Neural progenitor cell (in vitro differentiated cells): ENCODE results near the gene R3HDM4. TPM values are rescaled to one million over a fixed set of nuclear protein-coding genes. Genes with fewer than 3 reads are reported as not detected.

Experiments
- DNase-seq: peaks from one replicate; pipeline ENCODE4 v3.0.0-alpha.2; 2016; ENCODE audit warnings: low spot score
- H2AFZ ChIP-seq: fragments of 200-600 bp; sonication (generic); replicated peaks from 2 replicates; pipeline ENCODE4 v1.6.1; 2016; ENCODE audit warnings: antibody characterized with exemption
- H3F3A ChIP-seq: fragments of 200-600 bp; sonication (generic); 2 replicates; pipeline ENCODE4 v1.6.1; 2016; ENCODE audit warnings: antibody characterized with exemption, low read depth
- H3K27ac ChIP-seq: fragments of 200-600 bp; sonication (generic); 2 replicates; pipeline ENCODE4 v1.5.1; 2016; ENCODE audit warnings: mild to moderate bottlenecking
- H3K27me3 ChIP-seq: fragments of 200-600 bp; sonication (generic); 2 replicates; pipeline ENCODE4 v1.6.1; 2016; ENCODE audit warnings: mild to moderate bottlenecking, moderate library complexity
- H3K36me3 ChIP-seq: fragments of 200-600 bp; sonication (generic); 2 replicates; pipeline ENCODE4 v1.5.1; 2016
- H3K4me1 ChIP-seq: fragments of 200-600 bp; sonication (generic); 2 replicates; pipeline ENCODE4 v1.6.1; 2016; ENCODE audit warnings: mixed run types
- H3K4me2 ChIP-seq: fragments of 200-600 bp; sonication (generic); 2 replicates; pipeline ENCODE4 v1.6.1; 2016
- H3K4me3 ChIP-seq: fragments of 200-600 bp; sonication (generic); 2 replicates; pipeline ENCODE4 v1.5.1; 2016
- H3K79me2 ChIP-seq: fragments of 200-600 bp; sonication (generic); 2 replicates; pipeline ENCODE4 v1.6.1; 2016; ENCODE audit warnings: low read depth
- H3K9ac ChIP-seq: fragments of 200-600 bp; sonication (generic); 2 replicates; pipeline ENCODE4 v1.6.1; 2016
- H3K9me3 ChIP-seq: fragments of 200-600 bp; sonication (generic); 2 replicates; pipeline ENCODE4 v1.5.1; 2016; ENCODE audit warnings: low read depth
- H4K20me1 ChIP-seq: fragments of 200-600 bp; sonication (generic); 2 replicates; pipeline ENCODE4 v1.6.1; 2016; ENCODE audit warnings: low read depth
- H3K27ac Mint-ChIP-seq: 3 replicates; pipeline ENCODE4 v1.8.0; 2021; ENCODE audit warnings: mixed read lengths
- H3K27me3 Mint-ChIP-seq: 2 replicates; pipeline ENCODE4 v1.8.0; 2022; ENCODE audit warnings: low read depth, mild to moderate bottlenecking, inconsistent platforms, moderate library complexity, mixed read lengths; ENCODE audit not compliant: insufficient read depth
- H3K36me3 Mint-ChIP-seq: 3 replicates; pipeline ENCODE4 v1.8.0; 2021; ENCODE audit warnings: mixed read lengths
- H3K4me1 Mint-ChIP-seq: 3 replicates; pipeline ENCODE4 v1.8.0; 2021; ENCODE audit warnings: mixed read lengths
- H3K4me3 Mint-ChIP-seq: 3 replicates; pipeline ENCODE4 v1.8.0; 2021; ENCODE audit warnings: mild to moderate bottlenecking, moderate library complexity, mixed read lengths
- H3K9me3 Mint-ChIP-seq: 3 replicates; pipeline ENCODE4 v1.8.0; 2020; ENCODE audit warnings: mixed read lengths
- CTCF ChIP-seq: fragments of 200-600 bp; sonication (generic); IDR thresholded peaks from 2 replicates; pipeline ENCODE4 v1.5.1; 2017; ENCODE audit warnings: antibody characterized with exemption, mild to moderate bottlenecking
- EZH2 ChIP-seq: fragments of 200-600 bp; sonication (generic); IDR thresholded peaks from 2 replicates; pipeline ENCODE4 v1.6.1; 2017; ENCODE audit warnings: antibody characterized with exemption, mild to moderate bottlenecking, moderate library complexity
- EZH2phosphoT487 ChIP-seq: fragments of 200-600 bp; sonication (generic); IDR thresholded peaks from 2 replicates; pipeline ENCODE4 v1.6.1; 2017; ENCODE audit warnings: antibody characterized with exemption
- total RNA-seq: library from RNA; depleted of rRNA; stranded (reverse); fragments of >200 nt; gene quantifications from 2 replicates; pipeline ENCODE4 v1.2.3, GENCODE V29; 2015; ENCODE audit warnings: low replicate concordance

R3HDM4 gene
- total RNA-seq, 1 donor from 2014 or later = 22.7 TPM

GRCh38 chr19:939439-939838, 26.4 kb upstream of the R3HDM4 start:
- Histone ChIP-seq H3K27me3 (no peaks in the 10 kb centered on the region), H2AFZ (no peak overlapping the region), H3K36me3 (no peaks in the 10 kb centered on the region), H3K9me3 (no peaks in the 10 kb centered on the region), H3K4me3 (no peak overlapping the region), H3K27ac (no peak overlapping the region), H3K79me2 (peaks cover 97% of the 10 kb centered on the region), H3F3A (no peaks in the 10 kb centered on the region), H4K20me1 (peaks cover 94% of the 10 kb centered on the region), H3K9ac (no peak overlapping the region), H3K4me1 (no peaks in the 10 kb centered on the region), H3K4me2 (no peak overlapping the region)
- TF ChIP-seq CTCF (no peak), EZH2phosphoT487 (no peak), EZH2 (no peak)
- Mint-ChIP-seq H3K4me3 (no peak overlapping the region), H3K9me3 (no peaks in the 10 kb centered on the region), H3K27me3 (peaks cover 10% of the 10 kb centered on the region), H3K36me3 (peaks cover 28% of the 10 kb centered on the region), H3K27ac (no peak overlapping the region), H3K4me1 (peaks cover 15% of the 10 kb centered on the region)
- DNase-seq = no peak

- H3K4me3 Mint-ChIP-seq = peak overlapping the region; percentile 17
- H3K9me3 ChIP-seq = no peaks in the 10 kb centered on the region
- H3K4me2 ChIP-seq = no peak overlapping the region
- no peak overlapping the region for H3K9ac ChIP-seq
- no peak overlapping the region for H3K27ac Mint-ChIP-seq
- H3K79me2 ChIP-seq = peaks cover 97% of the 10 kb centered on the region
- no peaks in the 10 kb centered on the region for H3K36me3 ChIP-seq
- H4K20me1 ChIP-seq = peaks cover 94% of the 10 kb centered on the region
- H3K36me3 Mint-ChIP-seq = peaks cover 26% of the 10 kb centered on the region
- H3K27me3 ChIP-seq = no peaks in the 10 kb centered on the region
- TF ChIP-seq EZH2 = no peak
- no peak for TF ChIP-seq CTCF
- no peak for TF ChIP-seq EZH2phosphoT487
- peaks cover 1% of the 10 kb centered on the region for H3K4me1 ChIP-seq
- H3K4me1 Mint-ChIP-seq = peaks cover 18% of the 10 kb centered on the region
- H3K9me3 Mint-ChIP-seq = no peaks in the 10 kb centered on the region
- H3K4me3 ChIP-seq = no peak overlapping the region
- DNase-seq = no peak
- no peak overlapping the region for H2AFZ ChIP-seq
- H3K27me3 Mint-ChIP-seq = peaks cover 10% of the 10 kb centered on the region
- H3F3A ChIP-seq = no peaks in the 10 kb centered on the region
- no peak overlapping the region for H3K27ac ChIP-seq
Observed at GRCh38 chr19:938233-938923, 25.4 kb upstream of the R3HDM4 start.

- Histone ChIP-seq H4K20me1 (peaks cover 94% of the 10 kb centered on the region), H3K4me1 (peaks cover 10% of the 10 kb centered on the region), H3K79me2 (peaks cover 97% of the 10 kb centered on the region), H3K36me3 (no peaks in the 10 kb centered on the region), H3K4me3 (no peak overlapping the region), H3K4me2 (no peak overlapping the region), H3K27ac (no peak overlapping the region), H2AFZ (no peak overlapping the region), H3K9me3 (no peaks in the 10 kb centered on the region), H3K9ac (no peak overlapping the region), H3F3A (no peaks in the 10 kb centered on the region), H3K27me3 (no peaks in the 10 kb centered on the region)
- Mint-ChIP-seq H3K9me3 (no peaks in the 10 kb centered on the region), H3K4me3 (peak overlapping the region; percentile 14), H3K36me3 (peaks cover 22% of the 10 kb centered on the region), H3K27me3 (peaks cover 10% of the 10 kb centered on the region), H3K27ac (no peak overlapping the region), H3K4me1 (peaks cover 20% of the 10 kb centered on the region)
- no peak for TF ChIP-seq EZH2phosphoT487
- no peak for TF ChIP-seq EZH2
- TF ChIP-seq CTCF = no peak
- DNase-seq = no peak
Observed at GRCh38 chr19:937259-937694, 24.3 kb upstream of the R3HDM4 start.
